Measurements from ENCODE around the gene GRIPAP1.

DNA sequence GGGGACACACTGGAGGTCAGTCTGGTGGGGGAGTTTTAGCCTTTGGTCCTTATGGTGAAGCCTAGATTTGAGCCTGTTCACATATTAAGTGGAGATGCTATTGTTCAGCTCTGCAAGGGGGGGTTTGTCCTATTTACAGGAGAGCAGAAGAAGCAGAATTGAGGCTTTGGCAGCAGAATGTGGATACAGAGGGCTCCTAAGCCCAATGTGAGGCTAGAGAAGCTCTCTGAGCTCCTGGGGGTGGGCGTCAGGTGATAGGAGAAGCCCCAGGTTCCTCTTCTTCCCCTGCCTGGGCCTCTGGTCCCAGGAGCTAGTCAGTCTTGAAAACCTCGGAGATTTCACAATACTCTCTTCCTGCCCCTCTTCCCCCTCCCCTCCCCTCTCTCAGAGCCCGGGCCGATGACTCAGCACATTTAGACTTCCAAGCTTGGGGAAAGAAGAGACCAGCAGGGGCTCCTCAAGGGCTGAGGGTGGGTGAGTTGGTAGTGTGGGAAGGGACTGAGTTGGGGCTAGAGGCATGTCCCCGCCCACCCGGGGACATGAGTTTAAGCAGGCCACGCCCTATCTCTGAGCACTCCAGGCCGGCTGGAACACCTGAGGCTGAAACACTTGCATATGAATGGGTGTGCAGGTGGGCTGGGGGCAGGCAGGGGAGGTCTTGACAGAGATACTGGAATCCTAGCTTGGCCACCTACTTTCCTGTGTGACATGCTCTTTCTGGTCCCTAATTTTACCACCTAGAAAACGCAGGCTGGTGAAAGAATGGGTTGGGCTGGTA lies 37.7 kb upstream of the GRIPAP1 start:
- TF ChIP-seq EZH2 (IDR thresholded peaks at IDR 0.05; ENCODE audit: insufficient read depth, low read length), result no peak
- TF ChIP-seq, protein P1, sequence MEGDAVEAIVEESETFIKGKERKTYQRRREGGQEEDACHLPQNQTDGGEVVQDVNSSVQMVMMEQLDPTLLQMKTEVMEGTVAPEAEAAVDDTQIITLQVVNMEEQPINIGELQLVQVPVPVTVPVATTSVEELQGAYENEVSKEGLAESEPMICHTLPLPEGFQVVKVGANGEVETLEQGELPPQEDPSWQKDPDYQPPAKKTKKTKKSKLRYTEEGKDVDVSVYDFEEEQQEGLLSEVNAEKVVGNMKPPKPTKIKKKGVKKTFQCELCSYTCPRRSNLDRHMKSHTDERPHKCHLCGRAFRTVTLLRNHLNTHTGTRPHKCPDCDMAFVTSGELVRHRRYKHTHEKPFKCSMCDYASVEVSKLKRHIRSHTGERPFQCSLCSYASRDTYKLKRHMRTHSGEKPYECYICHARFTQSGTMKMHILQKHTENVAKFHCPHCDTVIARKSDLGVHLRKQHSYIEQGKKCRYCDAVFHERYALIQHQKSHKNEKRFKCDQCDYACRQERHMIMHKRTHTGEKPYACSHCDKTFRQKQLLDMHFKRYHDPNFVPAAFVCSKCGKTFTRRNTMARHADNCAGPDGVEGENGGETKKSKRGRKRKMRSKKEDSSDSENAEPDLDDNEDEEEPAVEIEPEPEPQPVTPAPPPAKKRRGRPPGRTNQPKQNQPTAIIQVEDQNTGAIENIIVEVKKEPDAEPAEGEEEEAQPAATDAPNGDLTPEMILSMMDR (IDR thresholded peaks at IDR 0.05; ENCODE audit: insufficient read depth, low read depth, low read length), result no peak

Measured in astrocyte (in vitro differentiated cells and primary cell).